Measurements from ENCODE around the gene SLC1A5. TPM values are rescaled to one million over a fixed set of nuclear protein-coding genes. Genes with fewer than 3 reads are reported as not detected.
"Not testable (repeated sequence)": the region's sequence is repeated elsewhere in the genome, so short reads cannot be mapped to it uniquely, and the experiment has no call there.

The SLC1A5 gene
- total and polyA plus RNA-seq, 11 donors: 3.7 to 22.4 (median 8.9) TPM

DNA sequence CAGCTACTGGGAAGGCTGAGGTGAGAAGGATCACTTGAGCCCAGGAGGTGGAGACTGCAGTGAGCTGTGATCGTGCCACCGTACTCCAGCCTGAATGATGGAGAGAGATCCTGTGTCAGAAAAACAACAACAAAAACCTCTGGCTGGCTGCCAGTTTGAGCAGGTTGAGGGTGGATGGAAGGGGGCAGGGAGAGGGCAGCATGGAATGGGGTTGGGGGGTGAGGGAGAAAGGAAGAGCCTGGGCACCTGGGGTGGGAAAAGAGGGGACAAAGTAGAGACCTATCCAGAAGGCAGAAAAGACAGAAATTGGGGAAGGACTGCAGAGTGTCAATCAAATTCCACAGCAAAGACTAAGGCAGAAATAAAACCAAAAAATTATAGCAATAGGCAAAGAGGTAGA is 4.7 kb downstream of the SLC1A5 start:
- H3K4me3 ChIP-seq: peak overlapping the region in 1 of 12 donors; percentile 80
- no peak for ATAC-seq
- peak overlapping the region in 1 of 12 donors; percentile 95 for H3K27ac ChIP-seq
- intact Hi-C loops (cut with DNase I): loop anchor here in 1 of 10 donors (10.0 kb wide), 1 partner anchor 51 kb away; no protein-coding TSS in a partner anchor
- H3K9me3 ChIP-seq: no peaks in the 10 kb centered on the region
- TF ChIP-seq, protein P1, sequence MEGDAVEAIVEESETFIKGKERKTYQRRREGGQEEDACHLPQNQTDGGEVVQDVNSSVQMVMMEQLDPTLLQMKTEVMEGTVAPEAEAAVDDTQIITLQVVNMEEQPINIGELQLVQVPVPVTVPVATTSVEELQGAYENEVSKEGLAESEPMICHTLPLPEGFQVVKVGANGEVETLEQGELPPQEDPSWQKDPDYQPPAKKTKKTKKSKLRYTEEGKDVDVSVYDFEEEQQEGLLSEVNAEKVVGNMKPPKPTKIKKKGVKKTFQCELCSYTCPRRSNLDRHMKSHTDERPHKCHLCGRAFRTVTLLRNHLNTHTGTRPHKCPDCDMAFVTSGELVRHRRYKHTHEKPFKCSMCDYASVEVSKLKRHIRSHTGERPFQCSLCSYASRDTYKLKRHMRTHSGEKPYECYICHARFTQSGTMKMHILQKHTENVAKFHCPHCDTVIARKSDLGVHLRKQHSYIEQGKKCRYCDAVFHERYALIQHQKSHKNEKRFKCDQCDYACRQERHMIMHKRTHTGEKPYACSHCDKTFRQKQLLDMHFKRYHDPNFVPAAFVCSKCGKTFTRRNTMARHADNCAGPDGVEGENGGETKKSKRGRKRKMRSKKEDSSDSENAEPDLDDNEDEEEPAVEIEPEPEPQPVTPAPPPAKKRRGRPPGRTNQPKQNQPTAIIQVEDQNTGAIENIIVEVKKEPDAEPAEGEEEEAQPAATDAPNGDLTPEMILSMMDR (IDR thresholded peaks at IDR 0.05): no peak
- no peak for TF ChIP-seq POLR2A (IDR thresholded peaks at IDR 0.05)
- H3K27me3 ChIP-seq: peaks cover 0 to 11% (median 0%) of the 10 kb centered on the region in 9 donors
- peaks cover 0 to 49% (median 17%) of the 10 kb centered on the region in 9 donors for H3K36me3 ChIP-seq
- WGBS, 4 donors: 53 to 68% (median 59%) methylated on average over 2 of the region's 2 CpGs
- no peak for DNase-seq
- peaks cover 0 to 45% (median 23%) of the 10 kb centered on the region in 12 donors for H3K4me1 ChIP-seq

DNA sequence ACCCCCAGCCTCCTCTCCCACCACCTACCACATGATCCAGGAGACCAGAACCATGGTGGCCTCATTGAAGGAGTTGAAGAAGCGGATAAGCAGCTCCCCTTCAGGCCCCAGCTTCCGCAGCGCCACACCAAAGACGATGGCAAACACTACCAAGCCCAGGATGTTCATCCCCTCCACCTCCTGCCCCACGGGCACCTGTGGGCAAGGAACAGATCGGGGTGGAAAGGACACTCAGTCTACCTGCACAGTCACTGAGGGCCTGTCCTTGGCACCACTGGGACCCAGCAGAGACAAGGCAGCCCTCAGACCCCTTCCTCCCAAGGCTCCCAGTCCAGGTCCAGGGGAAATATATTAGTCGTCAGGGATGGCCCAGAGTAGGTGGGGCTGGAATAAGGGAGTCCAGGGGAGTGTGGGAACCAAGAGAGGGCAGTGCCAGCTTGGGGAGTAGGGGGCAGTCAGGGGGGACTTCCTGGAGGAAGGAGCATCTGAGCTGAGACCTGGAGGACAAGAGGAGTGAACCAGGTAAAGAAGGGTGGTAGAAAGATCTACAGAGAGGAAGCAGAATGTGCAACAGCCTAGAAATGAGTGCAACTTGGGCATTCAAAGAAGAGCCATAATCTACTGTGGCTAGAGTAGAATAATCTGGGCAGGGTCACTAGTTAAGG is 5.9 kb downstream of the SLC1A5 start:
- no peak for TF ChIP-seq POLR2A (IDR thresholded peaks at IDR 0.05)
- TF ChIP-seq, protein P1 (IDR thresholded peaks at IDR 0.05): no peak
- intact Hi-C loops (cut with DNase I): loop anchor here in 1 of 10 donors (10.0 kb wide), 1 partner anchor 52 kb away; no protein-coding TSS in a partner anchor
- no peak for ATAC-seq
- H3K4me1 ChIP-seq: peaks cover 0 to 51% (median 22%) of the 10 kb centered on the region in 12 donors
- no peaks in the 10 kb centered on the region for H3K9me3 ChIP-seq
- no peak for DNase-seq
- WGBS, 4 donors: 87 to 98% (median 95%) methylated on average over 4 to 7 of the region's 7 CpGs
- no peak overlapping the region for H3K4me3 ChIP-seq
- peaks cover 0 to 57% (median 25%) of the 10 kb centered on the region in 9 donors for H3K36me3 ChIP-seq
- H3K27ac ChIP-seq: no peak overlapping the region
- H3K27me3 ChIP-seq: peaks cover 0 to 2% (median 0%) of the 10 kb centered on the region in 9 donors

DNA sequence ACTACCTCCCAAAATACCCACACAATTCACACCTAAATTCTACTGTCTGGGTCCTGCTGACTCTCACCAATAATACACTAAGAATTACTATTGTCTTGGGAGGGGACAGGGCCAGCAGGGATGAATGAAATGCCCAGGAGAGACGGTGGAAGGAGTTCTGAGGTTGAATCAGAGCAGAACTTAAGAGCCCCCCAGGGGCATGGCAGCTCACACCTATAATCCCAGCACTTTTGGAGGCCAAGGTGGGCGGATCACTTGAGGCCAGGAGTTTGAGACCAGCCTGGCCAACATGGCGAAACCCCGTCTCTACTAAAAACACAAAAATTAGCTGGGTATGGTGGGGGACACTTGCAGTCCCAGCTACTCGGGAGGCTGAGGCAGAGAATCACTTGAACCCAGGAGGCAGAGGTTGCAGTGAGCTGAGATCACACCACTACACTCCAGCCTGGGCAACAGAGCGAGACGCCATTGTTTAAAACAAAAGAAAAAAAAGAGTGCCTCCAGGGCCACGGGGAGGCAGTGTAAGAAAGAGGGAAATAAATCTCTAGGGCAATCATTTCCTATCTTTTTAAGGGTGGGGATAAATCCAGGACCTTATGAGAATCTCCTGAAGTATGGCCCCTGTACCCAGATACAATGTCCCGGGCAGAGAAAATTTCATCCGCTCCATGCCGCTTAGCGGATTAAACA is 10.3 kb downstream of the SLC1A5 start:
- H3K9me3 ChIP-seq; H3K27me3 ChIP-seq; H3K4me3 ChIP-seq; DNase-seq; intact Hi-C loops (cut with DNase I): not testable (repeated sequence)
- H3K27ac ChIP-seq: peak overlapping the region in 1 of 12 donors; percentile 2
- peaks cover 0 to 83% (median 45%) of the 10 kb centered on the region in 9 donors for H3K36me3 ChIP-seq
- peak in 1 of 4 donors; percentile 11 for ATAC-seq
- 87 to 93% (median 90%) methylated on average over 12 of the region's 12 CpGs for WGBS, 4 donors
- H3K4me1 ChIP-seq: peaks cover 0 to 14% (median 0%) of the 10 kb centered on the region in 12 donors

DNA sequence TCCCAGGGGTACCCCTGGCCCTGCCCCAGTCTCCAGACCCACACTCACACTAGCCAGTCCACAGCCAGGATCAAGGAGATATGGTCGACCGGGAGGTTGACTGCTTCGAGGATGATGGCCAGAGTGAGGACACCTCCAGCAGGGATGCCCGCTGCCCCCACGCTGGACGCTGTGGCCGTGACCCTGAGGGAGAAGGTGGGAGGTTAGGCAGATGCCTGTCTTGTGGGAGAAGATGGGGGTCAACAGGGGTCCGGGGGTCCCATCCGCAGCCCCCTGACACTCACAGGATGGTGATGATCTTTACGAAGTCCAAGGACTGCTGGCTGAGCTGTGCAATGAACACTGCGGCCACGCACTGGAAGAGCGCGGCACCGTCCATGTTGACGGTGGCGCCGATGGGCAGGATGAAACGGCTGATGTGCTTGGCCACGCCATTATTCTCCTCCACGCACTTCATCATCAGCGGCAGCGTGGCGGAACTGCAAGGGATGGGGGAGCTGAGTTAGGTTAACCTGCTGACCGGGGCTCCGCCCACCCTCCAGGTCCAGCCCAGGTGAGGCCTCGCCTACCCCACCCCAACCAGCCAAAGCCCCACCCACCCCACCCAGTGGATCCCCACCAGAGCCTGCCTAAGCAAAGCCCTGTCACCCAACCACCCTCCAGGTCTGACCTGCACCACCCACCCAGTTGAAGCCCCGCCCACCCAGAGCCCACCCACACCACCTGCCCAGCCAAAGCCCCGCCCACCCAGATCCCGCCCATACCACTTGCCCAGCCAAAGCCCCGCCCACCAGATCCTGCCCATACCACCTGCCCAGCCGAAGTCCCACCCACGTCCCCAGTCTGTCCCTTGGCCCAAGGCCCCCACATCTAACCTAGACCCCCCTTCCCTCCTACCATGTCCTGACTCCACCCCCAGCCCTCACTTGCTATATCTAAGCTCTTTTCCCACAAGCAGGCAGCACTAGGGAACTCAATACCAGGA is 11.2 kb downstream of the SLC1A5 start:
- no peak overlapping the region for H3K27ac ChIP-seq
- no peak for TF ChIP-seq POLR2A (IDR thresholded peaks at IDR 0.05)
- TF ChIP-seq, protein P1 (IDR thresholded peaks at IDR 0.05): no peak
- peaks cover 0 to 74% (median 39%) of the 10 kb centered on the region in 9 donors for H3K36me3 ChIP-seq
- H3K4me1 ChIP-seq: peaks cover 0 to 14% (median 0%) of the 10 kb centered on the region in 12 donors
- no peaks in the 10 kb centered on the region for H3K27me3 ChIP-seq
- 95 to 97% (median 96%) methylated on average over 31 to 33 of the region's 33 CpGs for WGBS, 4 donors
- intact Hi-C loops (cut with DNase I): no loop called here
- H3K4me3 ChIP-seq: no peak overlapping the region
- DNase-seq (no peak), ATAC-seq (peak in 1 of 4 donors; percentile 12)
- no peaks in the 10 kb centered on the region for H3K9me3 ChIP-seq
